GM12865 (cell line): Measurements from ENCODE around the gene RAB14.

Experiments
- DNase-seq: peaks from one replicate; pipeline ENCODE4 v3.0.0; 2010; ENCODE audit warnings: low read depth
- H3K4me3 ChIP-seq: 2 replicates; pipeline ENCODE4 v1.5.1; 2011; ENCODE audit warnings: mild to moderate bottlenecking, low read depth, low read length, control low read depth
- CTCF ChIP-seq: IDR thresholded peaks from 2 replicates; pipeline ENCODE4 v1.5.1; 2011; ENCODE audit warnings: low read length, control low read depth, low read depth, inconsistent platforms; ENCODE audit not compliant: insufficient read depth; ENCODE audit errors: missing control alignments

Gene RAB14

GRCh38 chr9:121219530-121219929 lies 17.9 kb upstream of the RAB14 start:
- TF ChIP-seq CTCF, result no peak
- no peak for DNase-seq
- no peak overlapping the region for H3K4me3 ChIP-seq

GRCh38 chr9:121218357-121219027 lies 16.8 kb upstream of the RAB14 start:
- DNase-seq, result no peak
- H3K4me3 ChIP-seq, result no peak overlapping the region
- no peak for TF ChIP-seq CTCF

GRCh38 chr9:121217609-121218292 lies 16.1 kb upstream of the RAB14 start:
- peak; percentile 80 for DNase-seq
- H3K4me3 ChIP-seq, result no peak overlapping the region
- no peak for TF ChIP-seq CTCF

- DNase-seq, result no peak
- TF ChIP-seq CTCF, result no peak
- H3K4me3 ChIP-seq, result no peak overlapping the region
Observed at GRCh38 chr9:121216271-121216805, 14.7 kb upstream of the RAB14 start.

GRCh38 chr9:121214005-121214404 lies 12.3 kb upstream of the RAB14 start:
- TF ChIP-seq CTCF, result no peak
- H3K4me3 ChIP-seq, result no peak overlapping the region
- DNase-seq, result no peak

GRCh38 chr9:121213136-121213806 lies 11.6 kb upstream of the RAB14 start:
- peak; percentile 93 for TF ChIP-seq CTCF
- no peak overlapping the region for H3K4me3 ChIP-seq
- DNase-seq, result peak; percentile 82
